OCI-LY1 (cell line): ENCODE data around the gene TMEM38A.

ENCODE experiments used
- H2AFZ ChIP-seq: fragments of 200-600 bp; sonication (generic), shearing (Covaris generic); 2 replicates; pipeline ENCODE4 v1.6.0; 2014; ENCODE audit warnings: antibody characterized with exemption, mild to moderate bottlenecking, low read length
- H3F3A ChIP-seq: fragments of 200-600 bp; sonication (generic), shearing (Covaris generic); 2 replicates; pipeline ENCODE4 v1.6.0; 2014; ENCODE audit warnings: mild to moderate bottlenecking, antibody characterized with exemption, low read length, moderate library complexity; ENCODE audit not compliant: insufficient read depth
- H3K27ac ChIP-seq: fragments of 200-600 bp; sonication (generic); 2 replicates; pipeline ENCODE4 v1.5.1; 2014; ENCODE audit warnings: low read length, mixed run types, mild to moderate bottlenecking, low read depth; ENCODE audit not compliant: poor library complexity, severe bottlenecking
- H3K27me3 ChIP-seq: fragments of 200-600 bp; sonication (generic); 2 replicates; pipeline ENCODE4 v1.6.0; 2014; ENCODE audit warnings: antibody characterized with exemption, mild to moderate bottlenecking, low read length, moderate library complexity; ENCODE audit not compliant: insufficient read depth
- H3K36me3 ChIP-seq: fragments of 200-600 bp; sonication (generic); 2 replicates; pipeline ENCODE4 v1.6.1; 2014; ENCODE audit warnings: mild to moderate bottlenecking, antibody characterized with exemption, low read length, moderate library complexity, mixed read lengths; ENCODE audit not compliant: insufficient read depth
- H3K4me1 ChIP-seq: fragments of 200-600 bp; sonication (generic); 2 replicates; pipeline ENCODE4 v1.5.1; 2014; ENCODE audit warnings: mild to moderate bottlenecking, low read length, moderate library complexity; ENCODE audit not compliant: insufficient read depth, severe bottlenecking
- H3K4me2 ChIP-seq: fragments of 200-600 bp; sonication (generic), shearing (Covaris generic); 2 replicates; pipeline ENCODE4 v1.6.1; 2014; ENCODE audit warnings: low read length
- H3K4me3 ChIP-seq: fragments of 200-600 bp; sonication (generic); 2 replicates; pipeline ENCODE4 v1.5.1; 2014; ENCODE audit warnings: low read length, low read depth, mild to moderate bottlenecking, mixed read lengths; ENCODE audit not compliant: poor library complexity, severe bottlenecking
- H3K79me2 ChIP-seq: fragments of 200-600 bp; shearing (Covaris generic); 2 replicates; pipeline ENCODE4 v1.6.1; 2016; ENCODE audit warnings: mixed run types, low read length, mixed read lengths; ENCODE audit not compliant: insufficient read depth
- H3K9ac ChIP-seq: fragments of 200-600 bp; sonication (generic), shearing (Covaris generic); 2 replicates; pipeline ENCODE4 v1.6.1; 2014; ENCODE audit warnings: mild to moderate bottlenecking, low read length, mixed read lengths
- H3K9me2 ChIP-seq: fragments of 200-600 bp; sonication (generic), shearing (Covaris generic); 2 replicates; pipeline ENCODE4 v1.6.1; 2014; ENCODE audit warnings: low read depth, mild to moderate bottlenecking, low read length, mixed read lengths
- H3K9me3 ChIP-seq: fragments of 200-600 bp; shearing (Covaris generic); 2 replicates; pipeline ENCODE4 v1.6.1; 2014; ENCODE audit warnings: low read length, mixed read lengths
- H4K20me1 ChIP-seq: fragments of 200-600 bp; sonication (generic), shearing (Covaris generic); 2 replicates; pipeline ENCODE4 v1.6.0; 2016; ENCODE audit warnings: mild to moderate bottlenecking, low read length; ENCODE audit not compliant: insufficient read depth
- CTCF ChIP-seq: fragments of 200-600 bp; sonication (generic), shearing (Covaris generic); IDR thresholded peaks from 2 replicates; pipeline ENCODE4 v1.5.1; 2017; ENCODE audit warnings: mild to moderate bottlenecking, antibody characterized with exemption, low read length, moderate library complexity, mixed read lengths
- EZH2 ChIP-seq: fragments of 200-600 bp; sonication (generic), shearing (Covaris generic); IDR thresholded peaks from 2 replicates; pipeline ENCODE4 v1.8.0; 2017; ENCODE audit warnings: borderline replicate concordance, mixed run types, mild to moderate bottlenecking, antibody characterized with exemption, low read length, moderate library complexity, mixed read lengths

The TMEM38A gene

DNA sequence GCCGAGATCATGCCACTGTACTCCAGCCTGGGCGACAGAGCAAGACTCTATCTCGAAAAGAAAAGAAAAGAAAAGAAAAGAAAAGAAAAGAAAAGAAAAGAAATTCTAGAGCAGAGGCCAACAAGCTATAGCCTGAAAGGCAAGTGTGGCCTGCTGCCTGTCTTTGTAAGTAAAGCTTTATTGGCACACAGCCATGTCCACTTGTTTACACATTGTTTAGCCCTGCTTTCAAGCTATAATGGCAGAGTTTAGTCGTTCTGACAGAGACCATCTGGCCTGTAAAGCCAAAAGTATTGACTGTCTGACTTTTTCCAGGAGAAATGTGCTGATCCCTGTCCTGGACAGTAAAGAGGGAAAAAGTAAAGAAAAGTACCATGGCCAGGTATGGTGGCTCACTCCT lies 77.0 kb downstream of the TMEM38A start:
- H3F3A ChIP-seq = no peaks in the 10 kb centered on the region
- TF ChIP-seq EZH2 = no peak
- no peak for TF ChIP-seq CTCF
- no peak overlapping the region for H3K4me2 ChIP-seq
- H3K79me2 ChIP-seq = no peaks in the 10 kb centered on the region
- H3K36me3 ChIP-seq = no peaks in the 10 kb centered on the region
- H3K9me2 ChIP-seq = no peaks in the 10 kb centered on the region
- H2AFZ ChIP-seq = no peak overlapping the region
- no peaks in the 10 kb centered on the region for H4K20me1 ChIP-seq
- 0 out of 2 replicates have a peak, but pooled peaks cover 2% of the 10 kb centered on the region for H3K9me3 ChIP-seq
- no peaks in the 10 kb centered on the region; the same call in 1 of the 2 replicates for H3K27me3 ChIP-seq
- H3K4me3 ChIP-seq = no peak overlapping the region
- H3K9ac ChIP-seq = no peak overlapping the region
- H3K27ac ChIP-seq = no peak overlapping the region
- H3K4me1 ChIP-seq = no peaks in the 10 kb centered on the region

- TF ChIP-seq EZH2 (no peak), CTCF (no peak)
- no peak overlapping the region for H3K9ac ChIP-seq
Observed at GRCh38 chr19:16739546-16739945, 78.6 kb downstream of the TMEM38A start.

More at GRCh38 chr19:16739546-16739945, 78.6 kb downstream of the TMEM38A start:
- H3K4me2 ChIP-seq = no peak overlapping the region
- no peak overlapping the region for H2AFZ ChIP-seq
- no peak overlapping the region for H3K4me3 ChIP-seq
- H3K27me3 ChIP-seq = no peaks in the 10 kb centered on the region; the same call in 1 of the 2 replicates
- H4K20me1 ChIP-seq = no peaks in the 10 kb centered on the region
- 0 out of 2 replicates have a peak, but pooled peaks cover 2% of the 10 kb centered on the region for H3K9me3 ChIP-seq
- no peaks in the 10 kb centered on the region for H3K4me1 ChIP-seq
- no peaks in the 10 kb centered on the region for H3K79me2 ChIP-seq
- no peaks in the 10 kb centered on the region for H3K36me3 ChIP-seq
- no peaks in the 10 kb centered on the region for H3K9me2 ChIP-seq
- H3F3A ChIP-seq = no peaks in the 10 kb centered on the region
- no peak overlapping the region for H3K27ac ChIP-seq
